ENCODE results near the gene RAB13.

RAB13 gene

DNA sequence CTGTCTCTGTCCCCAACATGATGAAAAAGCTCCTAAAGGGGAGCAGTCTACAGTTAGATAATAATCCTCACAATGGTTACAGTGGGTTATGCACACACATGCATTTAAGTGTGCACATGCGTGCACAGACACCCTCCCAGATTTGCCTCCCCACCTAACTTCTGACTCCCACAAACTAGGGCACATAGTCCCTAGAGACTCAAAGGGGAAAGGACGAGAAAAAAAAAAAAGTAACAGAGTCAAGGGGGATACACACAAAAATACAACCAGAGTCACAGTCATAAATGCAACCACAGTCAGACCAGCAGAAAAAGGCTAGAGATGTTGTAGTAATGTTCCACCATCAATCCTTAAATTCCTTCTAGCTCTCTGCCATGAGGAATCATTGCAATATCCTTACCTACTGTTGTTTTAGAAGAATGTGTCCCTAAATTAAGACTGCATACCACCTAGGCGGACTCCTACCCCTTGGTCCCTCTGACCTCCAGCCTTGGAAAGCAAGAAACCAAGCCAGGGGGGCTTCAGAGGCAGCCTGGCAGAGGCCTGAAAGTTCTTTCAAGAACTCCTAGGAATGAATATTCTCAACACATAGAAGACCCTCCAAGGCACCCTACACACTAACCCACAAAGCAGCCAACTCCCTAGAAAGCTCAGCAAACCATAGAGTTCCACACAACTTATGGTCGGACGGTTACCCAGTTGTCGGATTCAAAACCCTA, 29.0 kb downstream of the RAB13 start:
- no peak for FAIRE-seq
- no peak for TF ChIP-seq POLR2A (IDR thresholded peaks at IDR 0.05; ENCODE audit: low read depth, low read length)
- no peak for DNase-seq (ENCODE audit: insufficient read length, low spot score)

DNA sequence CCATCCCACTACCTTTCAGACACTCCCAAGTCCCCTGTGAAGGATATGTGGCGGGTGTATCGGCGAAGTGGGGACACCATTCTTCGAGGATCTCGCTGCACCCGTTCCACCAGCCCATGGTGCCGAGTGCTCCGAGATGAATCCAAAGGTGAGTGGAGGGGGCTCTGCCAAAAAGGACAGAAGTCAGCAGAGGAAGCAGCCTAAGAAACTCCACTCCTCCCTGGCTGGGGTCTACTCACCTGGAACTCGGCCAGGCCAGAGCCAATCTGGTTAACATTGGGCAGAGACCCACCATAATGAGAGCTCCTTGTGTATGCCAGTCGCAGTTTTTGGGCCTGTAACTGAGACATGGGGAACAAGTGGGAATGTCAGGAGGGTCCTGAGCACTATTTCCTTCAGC, 31.3 kb downstream of the RAB13 start:
- DNase-seq (ENCODE audit: insufficient read length, low spot score) (no peak), FAIRE-seq (no peak)
- TF ChIP-seq POLR2A (IDR thresholded peaks at IDR 0.05; ENCODE audit: low read depth, low read length) = no peak

GRCh38 chr1:153953859-153954365, 32.2 kb downstream of the RAB13 start:
- FAIRE-seq (no peak), DNase-seq (ENCODE audit: insufficient read length, low spot score) (no peak)
- no peak for TF ChIP-seq POLR2A (IDR thresholded peaks at IDR 0.05; ENCODE audit: low read depth, low read length)

DNA sequence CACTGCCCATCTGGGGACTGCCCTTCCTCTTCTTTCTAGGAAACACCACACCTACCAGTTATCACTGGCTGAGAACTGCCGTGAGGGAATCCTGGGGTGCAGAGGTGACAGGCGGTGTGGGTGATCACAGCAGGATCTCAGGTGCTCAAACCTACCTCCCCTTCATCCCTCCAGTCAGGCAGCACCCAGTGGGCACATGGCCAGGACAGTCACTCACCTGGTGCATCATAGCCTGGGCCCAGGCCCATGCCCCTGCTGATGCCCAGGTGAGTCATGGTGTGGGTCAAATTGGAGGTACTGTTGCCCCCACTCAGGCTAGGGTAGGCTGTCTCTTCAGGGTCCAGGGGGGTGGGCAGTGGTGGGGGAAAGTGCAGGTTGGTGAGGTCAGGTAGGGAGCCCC, 34.3 kb downstream of the RAB13 start:
- FAIRE-seq (no peak), DNase-seq (ENCODE audit: insufficient read length, low spot score) (no peak)
- no peak for TF ChIP-seq POLR2A (IDR thresholded peaks at IDR 0.05; ENCODE audit: low read depth, low read length)

GRCh38 chr1:153951183-153951582, 35.0 kb downstream of the RAB13 start:
- no peak for TF ChIP-seq POLR2A (IDR thresholded peaks at IDR 0.05; ENCODE audit: low read depth, low read length)
- FAIRE-seq (no peak), DNase-seq (ENCODE audit: insufficient read length, low spot score) (no peak)

DNA sequence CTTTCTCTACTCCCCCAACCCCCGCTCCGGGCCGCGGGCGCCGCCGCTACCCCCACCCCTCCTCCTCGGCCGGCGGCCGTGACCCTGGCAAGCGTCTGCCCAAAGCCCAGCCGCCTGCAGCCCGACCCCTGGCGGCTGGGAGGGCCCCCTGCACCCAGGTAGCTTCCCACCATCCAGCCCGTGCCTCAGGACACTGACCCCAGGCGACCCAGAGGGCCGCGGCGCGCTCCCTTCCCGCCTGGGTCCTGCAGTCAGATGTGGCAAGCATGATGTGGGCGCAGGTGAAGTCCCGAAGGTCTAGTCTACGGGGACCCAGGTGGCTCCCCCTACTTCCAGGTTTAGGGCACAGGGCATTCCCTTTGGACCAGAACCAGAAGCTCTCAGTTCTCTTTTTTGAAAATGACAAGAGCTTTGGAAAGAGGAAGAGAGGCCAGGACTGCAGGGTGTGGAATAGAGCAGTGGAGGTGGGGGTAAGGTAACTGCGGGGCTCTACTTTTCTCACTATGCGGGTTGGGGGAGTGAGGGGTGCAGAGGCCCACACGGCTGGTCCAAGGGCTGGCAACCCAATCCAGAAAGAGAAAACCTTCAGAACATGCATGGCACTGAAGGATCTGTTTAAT, 39.4 kb downstream of the RAB13 start, which contains the start of gene DENND4B:
DENND4B (minus strand) TSS at position 97 of the 620 bp plus-strand sequence. CDS start 2,344 bp downstream, outside the sequence.
- DNase-seq (ENCODE audit: insufficient read length, low spot score) (peak; percentile 95), FAIRE-seq (no peak)
- no peak; the same call in 1 of the 2 replicates for TF ChIP-seq POLR2A (IDR thresholded peaks at IDR 0.05; ENCODE audit: low read depth, low read length)

DNA sequence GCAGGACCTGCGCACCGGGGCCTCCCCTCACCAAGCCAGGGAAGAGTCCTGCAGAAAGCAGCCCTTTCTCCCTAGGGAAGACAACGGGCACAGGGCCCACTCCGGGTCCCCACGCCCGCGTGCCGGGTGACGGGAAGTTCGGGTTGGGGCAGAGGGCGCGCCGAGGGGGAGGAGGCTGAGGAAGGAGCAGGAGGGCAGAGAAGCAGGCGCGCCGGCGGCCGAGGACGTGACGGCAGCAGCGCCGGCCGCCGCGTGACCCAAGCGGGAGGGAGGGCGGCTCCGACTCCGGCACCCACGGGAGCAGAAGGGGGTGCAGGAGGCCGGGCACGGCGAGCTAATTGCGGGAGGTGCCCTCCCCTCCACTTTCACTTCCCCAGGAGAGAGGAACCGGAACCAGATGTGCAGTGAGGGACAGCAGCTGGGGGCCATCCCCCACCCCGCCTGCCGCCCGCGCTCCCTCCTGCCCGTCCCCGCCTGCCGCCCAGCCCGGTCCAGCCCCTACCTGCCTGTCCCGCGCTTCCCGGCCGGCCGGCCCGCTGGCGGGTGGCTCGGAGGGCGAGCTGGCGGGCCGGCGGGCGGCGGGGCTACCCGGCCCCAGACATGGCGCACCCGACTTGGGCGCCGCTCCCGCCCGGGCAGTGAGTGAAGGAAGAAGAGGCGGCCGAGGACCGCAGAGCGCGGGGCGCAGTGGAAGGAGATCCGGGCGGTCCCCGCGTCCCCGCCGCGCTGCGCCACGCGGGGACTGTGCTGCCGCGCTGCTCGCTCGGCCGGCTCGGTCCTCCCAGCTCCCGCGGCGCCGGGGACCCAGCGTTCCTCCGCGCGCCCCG, 40.1 kb downstream of the RAB13 start:
- peak; percentile 69 for DNase-seq (ENCODE audit: insufficient read length, low spot score)
- FAIRE-seq = no peak
- TF ChIP-seq POLR2A (IDR thresholded peaks at IDR 0.05; ENCODE audit: low read depth, low read length) = peak; percentile 77

DNA sequence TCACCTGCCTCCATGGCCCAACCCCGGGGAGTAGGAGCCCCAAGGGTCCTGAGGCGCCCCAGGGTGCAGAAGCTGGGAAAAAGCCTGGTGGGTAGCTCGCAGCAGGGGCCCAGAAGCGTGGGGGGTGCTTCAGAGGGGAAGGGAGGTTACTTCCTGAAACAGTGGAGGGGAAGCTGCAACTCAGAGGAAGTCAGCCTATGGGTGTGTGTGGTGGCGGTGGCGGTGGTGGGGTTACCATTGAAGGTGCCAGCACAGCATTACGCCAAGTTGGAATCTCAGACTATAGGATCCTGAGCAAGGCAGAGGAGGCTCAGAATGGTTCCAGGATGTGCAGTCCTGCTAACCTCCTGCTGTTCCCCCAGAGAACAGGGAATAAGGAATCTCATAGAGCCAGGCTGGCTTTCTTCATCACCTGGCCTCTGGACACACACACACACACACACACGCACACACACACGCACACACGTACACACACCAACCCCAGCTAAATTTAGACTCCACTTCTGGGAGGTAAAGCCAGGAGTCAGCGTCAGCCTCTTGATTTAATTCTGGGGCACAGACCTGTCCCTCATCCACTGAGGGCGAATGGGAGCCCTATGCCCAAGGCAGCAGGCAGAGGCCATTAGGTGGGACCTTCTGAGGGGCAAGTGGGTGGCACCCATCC, 40.9 kb downstream of the RAB13 start:
- TF ChIP-seq POLR2A (IDR thresholded peaks at IDR 0.05; ENCODE audit: low read depth, low read length) = no peak
- no peak for FAIRE-seq
- peak; percentile 40 for DNase-seq (ENCODE audit: insufficient read length, low spot score)

DNA sequence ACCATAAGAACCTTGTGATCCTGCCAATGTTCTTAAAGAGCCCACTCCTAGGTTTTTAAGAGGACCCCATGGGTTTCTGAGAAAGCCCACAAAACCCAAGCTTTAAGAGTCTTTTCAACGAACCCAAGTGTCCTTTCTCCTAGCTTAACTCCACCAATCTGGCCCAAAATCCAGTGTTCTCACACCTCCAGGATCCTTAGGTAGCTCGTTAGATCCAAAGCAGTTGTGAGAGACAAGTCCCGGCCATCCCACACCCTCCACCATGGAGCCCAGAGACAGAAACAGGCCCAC, 41.4 kb downstream of the RAB13 start:
- TF ChIP-seq POLR2A (IDR thresholded peaks at IDR 0.05; ENCODE audit: low read depth, low read length) = no peak
- DNase-seq (ENCODE audit: insufficient read length, low spot score) (no peak), FAIRE-seq (no peak)

GRCh38 chr1:153944005-153944826, 41.9 kb downstream of the RAB13 start:
- no peak for TF ChIP-seq POLR2A (IDR thresholded peaks at IDR 0.05; ENCODE audit: low read depth, low read length)
- no peak for DNase-seq (ENCODE audit: insufficient read length, low spot score)
- FAIRE-seq = no peak

GRCh38 chr1:153942766-153943549, 43.2 kb downstream of the RAB13 start:
- no peak for FAIRE-seq
- DNase-seq (ENCODE audit: insufficient read length, low spot score) = no peak
- no peak for TF ChIP-seq POLR2A (IDR thresholded peaks at IDR 0.05; ENCODE audit: low read depth, low read length)
